Esophagus mucosa (tissue), 1 donor: ENCODE data around the gene C5. TPM values are rescaled to one million over a fixed set of nuclear protein-coding genes. Genes with fewer than 3 reads are reported as not detected.

ENCODE experiments used
- ATAC-seq: fragments of 200-7000 bp; cut with Tn5 transposase; one replicate; pipeline ENCODE4 v1.9.1; 2020
- total RNA-seq: library from RNA; stranded (reverse); gene quantifications from one replicate; pipeline ENCODE4 v1.2.4, GENCODE V29; 2023
- donor health status: DM: yes; HTN: yes; CAD: no.

C5 gene
- total RNA-seq, 1 donor from 2014 or later, result 3.1 TPM

DNA sequence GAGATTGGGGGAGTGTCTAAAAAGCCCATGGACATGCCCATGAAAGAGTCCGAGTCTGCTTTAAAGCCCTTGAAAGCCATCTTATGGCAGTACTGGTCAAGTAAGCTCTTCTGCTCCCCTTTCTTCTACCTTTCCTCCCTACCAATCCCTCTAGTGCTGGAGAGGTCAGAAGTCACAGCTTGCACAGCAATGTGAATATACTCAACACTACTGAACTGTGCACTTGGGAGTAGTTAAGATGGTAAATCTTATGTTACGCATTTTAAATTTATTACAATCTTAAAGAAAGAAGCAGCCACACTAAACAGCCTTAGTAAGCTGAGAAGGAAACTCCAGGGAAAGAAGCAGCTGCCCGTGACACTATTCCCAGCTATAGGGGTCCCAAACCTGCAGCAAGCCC, 111.2 kb downstream of the C5 start:
- no peak for ATAC-seq

GRCh38 chr9:120937596-120937995, 112.5 kb downstream of the C5 start:
- no peak for ATAC-seq

DNA sequence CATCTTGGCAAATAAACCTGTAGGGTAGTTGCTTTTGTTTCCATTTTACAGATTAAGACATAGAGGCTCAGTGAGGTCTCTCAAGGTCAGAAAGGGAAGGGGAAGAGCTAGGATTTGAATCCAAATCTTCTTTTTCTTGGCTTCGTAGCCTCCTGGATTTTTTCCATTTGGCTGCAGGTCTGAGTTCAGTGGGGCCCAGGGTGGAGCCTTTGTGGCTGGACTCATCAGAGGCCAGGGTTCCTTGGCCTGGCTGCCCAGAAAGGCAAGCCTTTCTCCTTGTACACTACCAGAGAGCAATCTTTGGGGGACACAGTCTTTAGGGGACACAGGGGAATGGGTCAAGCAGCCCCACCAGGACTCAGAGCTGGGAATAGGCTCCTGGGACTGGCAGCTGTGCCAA, 112.9 kb downstream of the C5 start:
- ATAC-seq, result no peak

GRCh38 chr9:120936764-120937122, 113.3 kb downstream of the C5 start:
- ATAC-seq, result no peak

- ATAC-seq, result peak; percentile 80
Observed at GRCh38 chr9:120936011-120936763, 113.9 kb downstream of the C5 start.

DNA sequence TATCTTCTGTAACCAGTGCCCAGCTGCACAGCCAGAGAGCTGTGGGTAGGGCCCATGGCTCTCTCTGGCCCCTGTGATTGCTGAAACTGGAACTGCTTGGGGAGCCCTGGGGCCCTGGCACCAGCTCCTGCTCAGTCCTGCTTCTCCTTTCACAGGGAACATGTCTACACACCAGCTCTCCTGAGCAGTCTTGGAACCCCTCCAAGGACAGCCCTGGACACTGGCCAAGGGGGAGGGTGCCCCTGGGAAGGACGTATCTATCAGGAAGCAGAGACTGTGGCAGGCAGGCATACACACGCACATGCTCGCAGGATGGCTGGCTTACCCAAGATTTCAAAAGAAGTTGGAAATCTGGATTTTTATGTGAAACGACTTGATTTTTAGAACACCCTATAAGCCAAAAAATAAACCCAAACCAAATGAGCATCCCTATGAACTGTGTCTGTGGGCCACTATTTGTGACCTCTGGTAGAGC, 114.7 kb downstream of the C5 start:
- ATAC-seq, result peak; percentile 93

- no peak for ATAC-seq
Observed at GRCh38 chr9:120934281-120934680, 115.8 kb downstream of the C5 start.

DNA sequence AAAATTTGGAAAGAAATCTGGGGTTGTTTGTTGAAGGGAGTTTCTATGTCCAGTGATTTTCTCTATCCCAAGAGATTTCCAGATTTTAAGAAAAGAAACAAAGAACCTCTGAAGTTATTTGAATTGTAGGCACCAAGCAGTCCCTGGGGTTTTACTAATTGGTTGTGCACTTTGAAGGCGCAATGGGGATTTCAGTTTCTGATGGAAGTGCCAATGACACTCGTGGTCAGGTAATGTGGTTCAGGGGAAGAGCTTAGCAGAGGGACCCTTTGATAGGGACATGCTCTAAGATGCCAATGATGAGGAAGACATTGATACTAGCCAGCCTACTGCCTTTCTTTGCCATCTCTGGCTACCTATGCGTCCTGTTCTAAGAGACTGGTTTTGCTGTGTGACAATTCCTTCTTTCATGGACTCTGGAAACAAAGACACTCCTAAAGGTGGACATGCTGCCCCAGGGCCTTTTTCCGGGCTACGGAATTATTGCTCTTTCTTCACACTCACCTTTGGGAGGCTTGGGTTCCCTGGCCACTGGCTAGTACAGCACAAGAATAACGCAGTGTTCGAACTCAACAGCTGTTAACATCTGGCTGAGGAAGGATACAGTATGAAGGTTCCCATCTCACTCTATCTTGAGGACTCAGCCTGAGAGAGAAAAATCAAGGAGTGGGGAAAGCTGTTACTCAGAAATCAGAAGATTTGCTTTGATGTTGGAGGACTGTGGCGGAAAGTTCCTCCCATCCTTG, 116.6 kb downstream of the C5 start:
- ATAC-seq, result no peak

GRCh38 chr9:120932086-120932823, 117.8 kb downstream of the C5 start:
- no peak for ATAC-seq

DNA sequence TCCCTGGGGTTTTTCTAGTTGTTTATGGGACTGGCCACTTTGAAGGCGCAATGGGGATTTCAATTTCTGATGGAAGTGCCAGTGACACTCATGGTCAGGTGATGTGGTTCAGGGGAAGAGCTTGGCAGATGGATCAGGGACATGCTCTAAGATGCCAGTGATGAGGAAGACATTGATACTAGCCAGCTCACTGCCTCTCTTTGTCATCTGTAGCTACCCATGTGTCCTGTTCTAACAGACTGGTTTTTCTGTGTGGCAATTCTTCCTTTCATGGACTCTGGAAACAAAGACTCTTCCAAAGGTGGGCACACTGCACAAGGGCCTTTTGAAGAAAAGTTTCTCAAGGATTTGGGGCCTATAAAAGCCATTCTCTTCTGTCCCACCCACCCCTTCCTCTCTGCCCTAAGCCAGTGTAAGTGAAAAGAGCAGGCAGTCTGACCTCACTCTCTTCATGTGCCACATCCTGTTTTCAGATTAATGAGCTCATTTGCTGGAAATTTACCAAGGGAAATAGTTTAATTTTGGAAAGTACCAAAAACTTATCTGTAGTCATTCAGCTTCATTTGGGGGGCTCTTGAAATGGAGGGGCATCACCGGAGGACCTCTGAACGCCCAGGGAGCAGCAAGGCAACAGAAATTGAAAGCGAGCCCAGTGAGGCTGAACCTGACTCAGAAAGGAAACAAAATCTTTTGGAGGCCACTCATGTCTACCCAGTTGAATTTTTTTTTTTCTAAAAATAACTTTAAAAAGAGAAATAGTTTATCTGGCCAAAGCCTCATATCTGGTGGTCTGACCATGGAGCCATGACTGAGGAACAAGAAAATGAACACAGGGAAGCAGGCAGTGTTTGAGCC, 118.6 kb downstream of the C5 start:
- ATAC-seq, result no peak

GRCh38 chr9:120929229-120929791, 120.8 kb downstream of the C5 start:
- no peak for ATAC-seq

DNA sequence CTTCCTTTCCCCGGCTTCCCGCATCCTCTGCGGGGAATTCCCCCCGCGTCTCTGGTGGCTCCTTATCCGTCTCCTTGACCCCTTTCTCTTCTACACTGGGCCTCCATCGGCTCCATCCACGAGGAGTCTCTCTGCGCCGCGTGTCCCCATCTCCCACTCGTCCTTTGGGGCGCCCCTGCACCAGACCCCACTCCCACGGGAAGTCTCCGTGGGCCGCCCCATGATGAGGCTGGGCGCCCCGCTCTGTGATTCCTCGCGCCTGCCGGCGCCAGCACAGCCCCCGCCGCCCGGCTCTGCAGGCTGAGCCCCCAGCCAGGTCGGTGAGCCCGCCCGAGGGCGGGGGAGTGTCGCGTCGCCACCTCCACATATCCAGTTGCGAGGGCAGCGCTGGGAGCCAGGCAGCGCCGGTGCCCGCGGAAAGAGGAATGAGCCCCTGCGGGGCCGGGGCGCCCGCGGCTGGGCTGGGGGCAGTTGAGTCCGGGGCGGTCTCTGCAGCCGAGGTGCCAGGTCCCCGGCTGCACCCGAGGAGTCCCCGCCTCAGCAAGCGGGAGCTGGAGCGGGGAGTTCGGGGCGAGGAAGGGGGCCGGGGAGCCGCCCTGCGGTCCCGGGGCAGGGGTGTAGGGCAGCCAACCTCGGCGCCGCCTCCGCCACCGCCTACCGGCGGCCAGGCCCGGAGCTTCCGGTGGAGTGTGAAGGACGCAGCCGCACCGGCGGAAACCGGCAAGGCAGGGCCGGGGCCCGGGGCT, 121.4 kb downstream of the C5 start:
- ATAC-seq, result peak; percentile 84

- peak; percentile 40 for ATAC-seq
Observed at GRCh38 chr9:120928015-120928482, 122.0 kb downstream of the C5 start.

DNA sequence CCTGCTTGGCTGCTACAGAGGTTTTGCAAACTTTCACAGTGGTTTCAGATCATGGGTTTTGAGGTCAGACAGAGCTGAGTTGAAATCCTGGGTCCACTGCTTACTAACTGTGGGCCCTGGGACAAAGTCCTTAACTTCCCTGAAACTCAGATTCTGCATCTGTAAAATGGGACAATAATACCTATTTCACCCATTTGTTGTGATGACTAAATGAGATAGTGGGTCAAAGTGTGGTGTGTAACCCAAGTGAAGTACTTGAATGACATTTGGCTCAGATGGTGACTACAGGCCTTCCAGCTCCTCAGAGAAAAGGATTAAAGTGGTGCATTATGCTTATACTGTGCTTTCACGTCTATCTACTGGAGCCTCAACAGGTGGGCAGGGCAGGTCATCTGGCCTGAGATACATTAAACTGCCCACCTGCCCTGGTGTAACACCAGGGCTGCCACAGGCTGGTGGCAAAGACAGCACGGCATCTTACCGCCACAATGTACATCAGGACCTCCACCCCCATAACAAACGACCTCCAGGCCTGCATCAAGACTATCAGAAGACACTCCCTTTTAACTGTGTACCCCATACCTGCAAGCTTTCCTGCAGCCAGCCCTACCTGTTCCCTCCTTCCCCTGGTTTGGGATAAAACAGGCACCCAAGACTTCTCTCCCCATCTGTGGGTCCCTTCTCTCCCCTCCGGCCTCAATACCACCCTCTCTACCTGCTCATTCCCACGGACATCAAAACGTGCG, 122.6 kb downstream of the C5 start:
- no peak for ATAC-seq

DNA sequence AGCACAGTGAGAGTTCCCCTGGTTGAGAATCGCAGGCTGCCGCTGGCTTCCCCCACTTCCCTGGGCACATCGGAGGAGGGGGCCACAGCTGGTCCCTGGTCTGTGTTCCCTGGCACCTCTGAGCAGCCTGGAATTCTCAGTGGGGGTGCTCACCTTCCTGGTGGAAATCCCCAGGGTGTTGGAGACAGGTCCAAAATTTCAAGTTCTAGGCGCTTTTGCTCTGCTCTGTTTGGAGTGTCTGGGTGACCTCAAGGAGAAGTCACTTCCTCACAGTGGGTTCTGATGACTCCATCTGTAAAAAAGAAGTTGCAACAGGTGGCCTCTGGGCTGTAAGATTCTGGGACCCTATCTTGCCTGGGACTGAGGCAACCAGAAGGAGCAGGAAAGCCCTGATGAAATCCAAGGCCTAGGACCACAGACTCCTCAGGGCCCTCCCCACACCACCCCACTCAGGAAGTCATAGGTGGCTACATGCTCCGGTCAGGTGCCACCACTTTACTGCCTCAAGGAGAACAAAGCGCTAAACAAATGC, 123.6 kb downstream of the C5 start, which contains the start of gene TRAF1:
Gene TRAF1, minus strand, starts transcription at position 400 of the 532 bp plus-strand sequence. CDS start 721 bp downstream, outside the sequence.
- ATAC-seq, result no peak

- ATAC-seq, result no peak
Observed at GRCh38 chr9:120925535-120926396, 124.3 kb downstream of the C5 start.

GRCh38 chr9:120924698-120925534, 125.2 kb downstream of the C5 start:
- ATAC-seq, result no peak
